Measurements from ENCODE around the gene MT1M. TPM values are rescaled to one million over a fixed set of nuclear protein-coding genes. Genes with fewer than 3 reads are reported as not detected.

Gene MT1M
- not detected in 2 replicates for total RNA-seq (2021; fragmentation: NEBNext Ultra II Directional; extraction: Animal tissue kit (Norgen Biotek cat#: 25700))
- polyA plus RNA-seq (2011; rRNA removed): 1.7 and 2.1 TPM in 2 replicates
- 1.4 TPM for polyA plus RNA-seq (2011; cell fraction: cytosol; rRNA removed)
- 2.3 TPM for polyA plus RNA-seq (2011; cell fraction: nucleus; rRNA removed)
- polyA plus RNA-seq (2012, experiment 1 of 2): 2.2 to 7.4 TPM (median 3.0 TPM) in 4 replicates
- polyA plus RNA-seq (2012, experiment 2 of 2): 3.1 TPM
- 7.4 TPM for polyA plus RNA-seq (2013, experiment 1 of 2)
- 7.4 TPM for polyA plus RNA-seq (2013, experiment 2 of 2)
- polyA minus RNA-seq (2011; rRNA and poly(A)+ RNA removed): 0.73 and 0.93 TPM in 2 replicates
- not detected for polyA minus RNA-seq (2011; cell fraction: cytosol; rRNA and poly(A)+ RNA removed)
- not detected for polyA minus RNA-seq (2011; cell fraction: nucleus; rRNA and poly(A)+ RNA removed)
- long read RNA-seq, experiment 1, partial matches to known transcripts: 0 of 3 reads
- long read RNA-seq, experiment 1, other reads (novel, unspliced or antisense): 0 of 3 reads
- long read RNA-seq, experiment 2: 0 reads

DNA sequence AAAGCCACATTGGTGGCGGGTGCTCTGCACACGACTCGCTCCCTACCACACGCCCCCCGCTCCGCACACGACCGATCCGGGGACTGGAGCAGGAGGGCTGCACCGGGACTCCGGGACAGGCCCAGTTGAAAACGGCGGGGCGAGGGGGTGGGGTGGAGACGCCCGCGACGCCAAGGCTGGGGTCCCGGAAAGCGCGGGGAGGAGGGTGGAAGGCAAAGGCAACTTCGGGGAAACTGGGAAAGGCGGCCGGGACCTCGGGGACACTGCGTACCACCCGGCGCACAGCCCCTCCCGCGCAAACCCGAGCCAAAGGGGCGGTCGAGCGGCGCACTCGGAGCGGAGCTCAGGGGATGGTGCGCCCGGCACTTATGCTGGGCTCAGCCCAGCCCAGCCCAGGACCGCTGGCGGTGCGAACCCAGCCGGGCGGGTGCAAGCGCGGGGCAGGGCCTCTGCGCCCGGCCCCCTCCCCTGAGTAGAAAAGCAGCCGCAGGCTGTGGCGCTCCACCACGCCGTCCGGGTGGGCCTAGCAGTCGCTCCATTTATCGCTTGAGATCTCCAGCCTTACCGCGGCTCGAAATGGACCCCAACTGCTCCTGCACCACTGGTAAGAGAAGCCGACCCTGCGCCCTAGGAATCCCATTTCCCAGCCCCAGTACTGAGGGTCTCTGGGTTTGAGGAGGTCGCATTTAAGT, at the start of gene MT1M:
MT1M (plus strand) TSS at position 504 of the 692 bp plus-strand sequence; CDS start at position 577, 73 bp downstream.
- Histone ChIP-seq H2AFZ (ENCODE audit: low read length) (no peak within 1 kb of the TSS), H2AK5ac (ENCODE audit: low read depth, low read length) (no peak within 1 kb of the TSS), H3K27ac (ENCODE audit: low read depth, low read length) (no peak within 1 kb of the TSS), H3K27me3 (replicated peaks in 1 of 4; ENCODE audit: control insufficient read depth in 3 of 4, extremely low read depth in 1 of 4, insufficient read depth in 3 of 4, low read length in 3 of 4) (peaks cover 87 to 98% (median 96%) of the 10 kb centered on the region in 4 experiments), H4K8ac (ENCODE audit: extremely low read depth, insufficient read depth, low read length) (no peak within 1 kb of the TSS), H3K4ac (replicated peaks; ENCODE audit: insufficient read length, low read depth, low read length) (no peak within 1 kb of the TSS), H3K14ac (ENCODE audit: insufficient read length) (no peak within 1 kb of the TSS), H4K91ac (replicated peaks; ENCODE audit: insufficient read length, low read length) (no peak within 1 kb of the TSS), H3K36me3 (ENCODE audit: control insufficient read depth in 2 of 4, insufficient read depth in 4 of 4, low read length in 3 of 4) (no peaks in the 10 kb centered on the region; a peak in 1 of 8 replicates), H3K79me2 (ENCODE audit: control insufficient read depth in 1 of 2, insufficient read depth in 2 of 2, low read length in 2 of 2) (no peaks in the 10 kb centered on the region), H3K23me2 (ENCODE audit: low read depth, low read length) (peaks cover 4% of the 10 kb centered on the region; the same call in 1 of the 2 replicates), H3K18ac (ENCODE audit: extremely low read depth, low read length) (peak within 1 kb of the TSS; percentile 62), H2BK12ac (ENCODE audit: low read depth, low read length) (no peak within 1 kb of the TSS), H2BK20ac (ENCODE audit: low read length) (no peak within 1 kb of the TSS; the same call in 1 of the 2 replicates), H3K23ac (ENCODE audit: insufficient read length) (no peak within 1 kb of the TSS), H2BK15ac (ENCODE audit: low read length) (no peak within 1 kb of the TSS; the same call in 1 of the 2 replicates), H3K79me1 (ENCODE audit: low read depth, low read length) (no peaks in the 10 kb centered on the region), H3K4me1 (replicated peaks in 1 of 4; ENCODE audit: control insufficient read depth in 3 of 4, insufficient read depth in 4 of 4, low read length in 3 of 4) (peaks cover 0 to 12% (median 5%) of the 10 kb centered on the region in 4 experiments; a peak in 6 of 7 replicates), H2BK5ac (ENCODE audit: low read depth, low read length) (peak within 1 kb of the TSS; percentile 44; the same call in 1 of the 2 replicates), H3K56ac (replicated peaks; ENCODE audit: insufficient read length, low read depth, low read length) (no peak within 1 kb of the TSS), H3K9ac (replicated peaks in 1 of 4; ENCODE audit: extremely low read depth in 1 of 4, low read depth in 3 of 4, low read length in 3 of 4) (no peak within 1 kb of the TSS), H2BK120ac (replicated peaks; ENCODE audit: low read depth, low read length) (no peak within 1 kb of the TSS), H4K20me1 (replicated peaks in 1 of 2; ENCODE audit: control insufficient read depth in 1 of 2, insufficient read depth in 2 of 2, low read length in 2 of 2) (peaks cover 14 to 28% of the 10 kb centered on the region in 2 experiments), H4K5ac (ENCODE audit: insufficient read length, low read depth, low read length) (no peak within 1 kb of the TSS), H3K4me3 (ENCODE audit: extremely low read depth in 1 of 4, insufficient read depth in 2 of 4, low read depth in 3 of 4, low read length in 4 of 4) (peak within 1 kb of the TSS; percentile 22 to 56 (median 32); a peak in 6 of 8 replicates), H3K4me2 (ENCODE audit: insufficient read depth in 1 of 2, low read depth in 2 of 2, low read length in 2 of 2) (peak within 1 kb of the TSS; percentile 68 to 72), H3K9me3 (ENCODE audit: insufficient read depth in 2 of 2, low read depth in 1 of 2, low read length in 1 of 2) (no peaks in the 10 kb centered on the region)
- ChIA-PET POLR2A (ENCODE audit: partially characterized antibody) (interaction anchor here (0.6 to 2.2 kb wide), 4 partner anchors 10 to 41 kb away, joined by 3 to 8 read pairs (median 4); partner anchors contain the start of genes MT1G and MT1H), CTCF (ENCODE audit: partially characterized antibody) (interaction anchor here (1.0 to 3.1 kb wide), 4 partner anchors 14 to 70 kb away, joined by 3 to 12 read pairs (median 4); no protein-coding TSS in a partner anchor)
- peak in 1 of 2 experiments; percentile 75 for DNase-seq (ENCODE audit: low read depth in 1 of 2, low spot score in 2 of 2)
- TF ChIP-seq EZH2 (IDR thresholded peaks at IDR 0.05; ENCODE audit: low read depth, low read length, severe bottlenecking) (peak; percentile 95), BCL11A (IDR thresholded peaks at IDR 0.05; ENCODE audit: low read depth in 2 of 2, low read length in 2 of 2) (no peak), SUZ12 (IDR thresholded peaks at IDR 0.05; ENCODE audit: low read length) (peak; percentile 94), ASH2L (IDR thresholded peaks at IDR 0.05; ENCODE audit: low read length) (peak; percentile 40), POLR2A (IDR thresholded peaks at IDR 0.05; ENCODE audit: control extremely low read depth in 1 of 2, low read depth in 2 of 2, low read length in 2 of 2) (no peak), CEBPB (IDR thresholded peaks at IDR 0.05; ENCODE audit: low read depth, low read length) (no peak)
- WGBS, 2 experiments (ENCODE audit: extremely low coverage in 1 of 2, insufficient coverage in 1 of 2, insufficient read length in 1 of 2, insufficient replicate concordance in 2 of 2, low coverage in 1 of 2, low lambda C conversion rate in 2 of 2, missing lambda C conversion rate in 1 of 2): 1% methylated on average over 39 of the region's 61 CpGs; no CpG with 5 or more reads in 1 of the 2 experiments
- FAIRE-seq: no peak

All from H1 (cell line).